PC-3 (cell line): ENCODE data around the gene C1orf159.
"Not testable (repeated sequence)": the region's sequence is repeated elsewhere in the genome, so short reads cannot be mapped to it uniquely, and the experiment has no call there.

Experiments used
- EZH2 ChIP-seq: fragments of 300-600 bp; sonication (generic); IDR thresholded peaks from one replicate; pipeline ENCODE4 v1.6.1; 2017; ENCODE audit warnings: antibody characterized with exemption, mild to moderate bottlenecking, low read length; ENCODE audit not compliant: unreplicated experiment
- TF ChIP-seq, protein P1 (sequence below): fragments of 300-600 bp; sonication (generic); conservative IDR thresholded peaks from 2 replicates; pipeline ENCODE4 v1.5.1; 2017; ENCODE audit warnings: antibody characterized with exemption, low read depth, mild to moderate bottlenecking, low read length

DNA sequence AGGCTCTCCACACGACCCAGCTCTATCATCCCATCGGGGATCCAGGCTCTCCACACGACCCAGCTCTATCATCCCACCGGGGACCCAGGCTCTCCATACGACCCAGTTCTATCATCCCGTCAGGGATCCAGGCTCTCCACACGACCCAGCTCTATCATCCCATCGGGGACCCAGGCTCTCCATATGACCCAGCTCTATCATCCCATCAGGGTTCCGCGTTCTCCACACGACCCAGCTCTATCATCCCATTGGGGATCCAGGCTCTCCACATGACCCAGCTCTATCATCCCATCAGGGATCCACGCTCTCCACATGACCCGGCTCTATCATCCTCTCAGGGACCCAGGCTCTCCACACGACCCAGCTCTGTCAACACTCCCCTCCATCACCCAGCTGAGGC lies 37.3 kb upstream of the C1orf159 start:
- TF ChIP-seq, protein P1, sequence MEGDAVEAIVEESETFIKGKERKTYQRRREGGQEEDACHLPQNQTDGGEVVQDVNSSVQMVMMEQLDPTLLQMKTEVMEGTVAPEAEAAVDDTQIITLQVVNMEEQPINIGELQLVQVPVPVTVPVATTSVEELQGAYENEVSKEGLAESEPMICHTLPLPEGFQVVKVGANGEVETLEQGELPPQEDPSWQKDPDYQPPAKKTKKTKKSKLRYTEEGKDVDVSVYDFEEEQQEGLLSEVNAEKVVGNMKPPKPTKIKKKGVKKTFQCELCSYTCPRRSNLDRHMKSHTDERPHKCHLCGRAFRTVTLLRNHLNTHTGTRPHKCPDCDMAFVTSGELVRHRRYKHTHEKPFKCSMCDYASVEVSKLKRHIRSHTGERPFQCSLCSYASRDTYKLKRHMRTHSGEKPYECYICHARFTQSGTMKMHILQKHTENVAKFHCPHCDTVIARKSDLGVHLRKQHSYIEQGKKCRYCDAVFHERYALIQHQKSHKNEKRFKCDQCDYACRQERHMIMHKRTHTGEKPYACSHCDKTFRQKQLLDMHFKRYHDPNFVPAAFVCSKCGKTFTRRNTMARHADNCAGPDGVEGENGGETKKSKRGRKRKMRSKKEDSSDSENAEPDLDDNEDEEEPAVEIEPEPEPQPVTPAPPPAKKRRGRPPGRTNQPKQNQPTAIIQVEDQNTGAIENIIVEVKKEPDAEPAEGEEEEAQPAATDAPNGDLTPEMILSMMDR = not testable (repeated sequence)
- TF ChIP-seq EZH2 = not testable (repeated sequence)
